Psoas muscle (tissue), 8 donors: ENCODE measurements around the gene LHX6. TPM values are rescaled to one million over a fixed set of nuclear protein-coding genes. Genes with fewer than 3 reads are reported as not detected.

Source experiments
- ATAC-seq, 4 donors: fragments of 200-7000 bp; cut with Tn5 transposase; one replicate each; pipeline ENCODE4 v1.9.1; 2020; ENCODE audit warnings: moderate library complexity in 3 of 4, mild to moderate bottlenecking in 2 of 4
- DNase-seq, 2 donors: peaks; one replicate each; pipeline ENCODE4 v3.0.0-alpha.2; 2020
- H3K27ac ChIP-seq: fragments of 200-600 bp; one replicate; pipeline ENCODE4 v1.8.0; 2022
- H3K27me3 ChIP-seq, 3 donors: fragments of 200-600 bp in 1 of 3; one replicate each; pipeline versions ENCODE4 v1.6.1 to v1.8.0; 2013 to 2022; ENCODE audit warnings: low read length in 2 of 3, mild to moderate bottlenecking in 2 of 3, moderate library complexity in 1 of 3; ENCODE audit not compliant: insufficient read depth in 3 of 3
- H3K36me3 ChIP-seq, 2 donors: fragments of 200-600 bp in 1 of 2; one replicate each; pipeline versions ENCODE4 v1.6.1 to v1.8.0; 2013 to 2022; ENCODE audit warnings: low read depth in 1 of 2, mild to moderate bottlenecking in 1 of 2, moderate library complexity in 1 of 2; ENCODE audit not compliant: insufficient read depth in 1 of 2
- H3K4me1 ChIP-seq: fragments of 200-600 bp; one replicate; pipeline ENCODE4 v1.8.0; 2022
- H3K4me3 ChIP-seq: fragments of 200-600 bp; one replicate; pipeline ENCODE4 v1.8.0; 2022; ENCODE audit warnings: mild to moderate bottlenecking
- H3K9me3 ChIP-seq: fragments of 200-600 bp; one replicate; pipeline ENCODE4 v1.8.0; 2022
- CTCF ChIP-seq: fragments of 200-600 bp; IDR thresholded peaks from one replicate; pipeline ENCODE4 v1.8.0; 2022; ENCODE audit warnings: antibody characterized with exemption
- WGBS, 3 donors: extraction: QIAGEN DNeasy Blood & Tissue Kit; methylation state at CpG; one replicate each; pipeline versions ENCODE4 v1.1.6 to v1.1.7; 2013; 5-methylcytosine and 5-hydroxymethylcytosine counted together
- intact Hi-C, 2 donors: fragments of 100-400 bp; cut with DNase I; formaldehyde crosslinking; loops; one replicate each; pipeline versions ENCODE4 v1.11.0 to v1.14.2; 2022
- polyA plus RNA-seq, 3 donors: library from polyadenylated mRNA; stranded (reverse); fragments of 200-250 nt; gene quantifications; one replicate each; pipeline ENCODE4 v1.2.3, GENCODE V29; 2013
- total RNA-seq, 4 donors: library from RNA; stranded (reverse); fragmentation: NEBNext Ultra II Directional in 2 of 4; extraction: Animal tissue kit (Norgen Biotek cat#: 25700) in 2 of 4; gene quantifications; one replicate each; pipeline versions ENCODE4 v1.2.1 to v1.2.4, GENCODE V29; 2021 to 2023
- donor health status: healthy with polysubstance abuse.
- donor health status: DM: no; HTN: no; CAD: no; lungs with moderate emphysema.
- donor health status: Bipolar disorder and iron deficiency.
- donor health status: healthy.
- donor health status: DM: yes; HTN: yes; CAD: no.
- donor health status: DM: no; HTN: no; CAD: no.
- donor health status: DM: no; HTN: no; CAD: no.
- donor health status: DM: yes; HTN: yes; CAD: no.

The LHX6 gene
- total and polyA plus RNA-seq, 7 donors, result 1.00 to 6.0 (median 2.4) TPM

- WGBS, 3 donors, result 31 to 40% (median 35%) methylated on average over 5 of the region's 5 CpGs
- no peak for TF ChIP-seq CTCF
- Histone ChIP-seq H3K27ac (no peak overlapping the region), H3K27me3 (no peaks in the 10 kb centered on the region), H3K4me3 (no peak overlapping the region), H3K36me3 (peaks cover 11 to 65% of the 10 kb centered on the region in 2 donors), H3K4me1 (no peaks in the 10 kb centered on the region), H3K9me3 (no peaks in the 10 kb centered on the region)
- intact Hi-C loops, result no loop called here
- ATAC-seq (peak in 3 of 4 donors; percentile 75 to 95 (median 94)), DNase-seq (peak in 1 of 2 donors; percentile 61)
These were observed 11.0 kb upstream of the LHX6 start for GRCh38 chr9:122239722-122240121.

GRCh38 chr9:122236681-122237080 is 7.9 kb upstream of the LHX6 start:
- no peak overlapping the region for H3K4me3 ChIP-seq
- ATAC-seq (no peak), DNase-seq (no peak)
- H3K27ac ChIP-seq, result no peak overlapping the region
- 71 to 77% (median 74%) methylated on average over 10 of the region's 10 CpGs for WGBS, 3 donors
- no peaks in the 10 kb centered on the region for H3K27me3 ChIP-seq
- intact Hi-C loops, result no loop called here
- no peak for TF ChIP-seq CTCF
- H3K9me3 ChIP-seq, result no peaks in the 10 kb centered on the region
- peaks cover 1 to 35% of the 10 kb centered on the region in 2 donors for H3K36me3 ChIP-seq
- H3K4me1 ChIP-seq, result no peaks in the 10 kb centered on the region

- DNase-seq (no peak), ATAC-seq (no peak)
- Histone ChIP-seq H3K36me3 (peaks cover 0 to 12% of the 10 kb centered on the region in 2 donors), H3K9me3 (no peaks in the 10 kb centered on the region), H3K4me3 (no peak overlapping the region), H3K27ac (no peak overlapping the region), H3K27me3 (peaks cover 0 to 22% (median 3%) of the 10 kb centered on the region in 3 donors), H3K4me1 (no peaks in the 10 kb centered on the region)
- intact Hi-C loops, result no loop called here
- 86 to 90% (median 87%) methylated on average over 7 of the region's 7 CpGs for WGBS, 3 donors
- no peak for TF ChIP-seq CTCF
These were observed 5.4 kb upstream of the LHX6 start for GRCh38 chr9:122234022-122234748.

- no peaks in the 10 kb centered on the region for H3K4me1 ChIP-seq
- 73 to 78% (median 76%) methylated on average over 6 of the region's 6 CpGs for WGBS, 3 donors
These were observed 4.1 kb upstream of the LHX6 start for GRCh38 chr9:122232796-122233306.

More at GRCh38 chr9:122232796-122233306, 4.1 kb upstream of the LHX6 start:
- DNase-seq, result no peak
- no peaks in the 10 kb centered on the region for H3K9me3 ChIP-seq
- TF ChIP-seq CTCF, result no peak
- intact Hi-C loops, result no loop called here
- peaks cover 0 to under 1% of the 10 kb centered on the region in 2 donors for H3K36me3 ChIP-seq
- H3K4me3 ChIP-seq, result no peak overlapping the region
- peaks cover 0 to 33% (median 14%) of the 10 kb centered on the region in 3 donors for H3K27me3 ChIP-seq
- no peak overlapping the region for H3K27ac ChIP-seq
- no peak for ATAC-seq
